HEK293 (cell line): Measurements from ENCODE around the gene ITGA11.

Experiments used
- ZNF274 ChIP-seq, 2 experiments: fragments of 200-500 bp in 1 of 2; fragments of 450-650 bp in 1 of 2; sonication (Bioruptor generic) in 1 of 2; formaldehyde crosslinking in 1 of 2; IDR thresholded peaks; 2 replicates each; pipeline versions ENCODE4 v1.5.1 to v1.6.1; 2014 to 2016; ENCODE audit warnings: borderline replicate concordance in 1 of 2, inconsistent platforms in 1 of 2, low read length in 1 of 2, missing biosample characterization in 1 of 2, missing genetic modification characterization in 1 of 2
- ZNF76 ChIP-seq: fragments of 450-650 bp; formaldehyde crosslinking; IDR thresholded peaks from 2 replicates; pipeline ENCODE4; 2016; ENCODE audit warnings: low read depth, missing biosample characterization, missing genetic modification characterization, borderline replicate concordance
- TF ChIP-seq, protein P1 (sequence below): fragments of 450-650 bp; formaldehyde crosslinking; IDR thresholded peaks from 2 replicates; pipeline ENCODE4 v1.5.1; 2016; ENCODE audit warnings: missing biosample characterization, missing genetic modification characterization
- TF ChIP-seq, protein P2 (sequence below): fragments of 450-650 bp; formaldehyde crosslinking; IDR thresholded peaks from 2 replicates; pipeline ENCODE4 v1.5.1; 2016; ENCODE audit warnings: missing biosample characterization, missing genetic modification characterization, low read depth
- TF ChIP-seq, protein P3 (sequence below): fragments of 450-650 bp; formaldehyde crosslinking; conservative IDR thresholded peaks from 2 replicates; pipeline ENCODE4 v1.5.1; 2016; ENCODE audit warnings: low read depth, missing biosample characterization, missing genetic modification characterization
- TF ChIP-seq, protein P4 (sequence below): IDR thresholded peaks from 2 replicates; pipeline ENCODE4 v1.6.1; 2011; ENCODE audit warnings: mild to moderate bottlenecking, low read depth, low read length, borderline replicate concordance

DNA sequence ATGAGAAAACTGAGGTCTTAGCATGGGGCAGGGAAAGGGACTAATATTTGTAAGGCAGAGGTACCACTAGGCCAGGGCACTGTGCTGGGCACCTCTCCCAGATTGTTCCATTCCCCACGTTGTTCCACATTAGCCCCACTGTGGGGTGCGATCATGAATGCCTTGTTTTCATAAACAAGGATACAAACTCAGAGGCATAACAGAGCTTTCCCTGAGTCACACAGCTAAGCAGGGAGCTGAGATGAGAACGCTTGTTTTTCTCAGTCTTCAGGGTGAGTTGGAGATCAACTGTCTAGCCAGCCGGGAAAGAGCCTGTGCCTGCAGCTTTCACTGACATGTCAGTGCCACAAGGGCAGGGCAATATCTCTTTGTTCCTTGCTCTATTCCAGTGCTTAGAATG lies 47.9 kb upstream of the ITGA11 start:
- TF ChIP-seq, protein P1, sequence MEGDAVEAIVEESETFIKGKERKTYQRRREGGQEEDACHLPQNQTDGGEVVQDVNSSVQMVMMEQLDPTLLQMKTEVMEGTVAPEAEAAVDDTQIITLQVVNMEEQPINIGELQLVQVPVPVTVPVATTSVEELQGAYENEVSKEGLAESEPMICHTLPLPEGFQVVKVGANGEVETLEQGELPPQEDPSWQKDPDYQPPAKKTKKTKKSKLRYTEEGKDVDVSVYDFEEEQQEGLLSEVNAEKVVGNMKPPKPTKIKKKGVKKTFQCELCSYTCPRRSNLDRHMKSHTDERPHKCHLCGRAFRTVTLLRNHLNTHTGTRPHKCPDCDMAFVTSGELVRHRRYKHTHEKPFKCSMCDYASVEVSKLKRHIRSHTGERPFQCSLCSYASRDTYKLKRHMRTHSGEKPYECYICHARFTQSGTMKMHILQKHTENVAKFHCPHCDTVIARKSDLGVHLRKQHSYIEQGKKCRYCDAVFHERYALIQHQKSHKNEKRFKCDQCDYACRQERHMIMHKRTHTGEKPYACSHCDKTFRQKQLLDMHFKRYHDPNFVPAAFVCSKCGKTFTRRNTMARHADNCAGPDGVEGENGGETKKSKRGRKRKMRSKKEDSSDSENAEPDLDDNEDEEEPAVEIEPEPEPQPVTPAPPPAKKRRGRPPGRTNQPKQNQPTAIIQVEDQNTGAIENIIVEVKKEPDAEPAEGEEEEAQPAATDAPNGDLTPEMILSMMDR, result no peak
- TF ChIP-seq, protein P2, sequence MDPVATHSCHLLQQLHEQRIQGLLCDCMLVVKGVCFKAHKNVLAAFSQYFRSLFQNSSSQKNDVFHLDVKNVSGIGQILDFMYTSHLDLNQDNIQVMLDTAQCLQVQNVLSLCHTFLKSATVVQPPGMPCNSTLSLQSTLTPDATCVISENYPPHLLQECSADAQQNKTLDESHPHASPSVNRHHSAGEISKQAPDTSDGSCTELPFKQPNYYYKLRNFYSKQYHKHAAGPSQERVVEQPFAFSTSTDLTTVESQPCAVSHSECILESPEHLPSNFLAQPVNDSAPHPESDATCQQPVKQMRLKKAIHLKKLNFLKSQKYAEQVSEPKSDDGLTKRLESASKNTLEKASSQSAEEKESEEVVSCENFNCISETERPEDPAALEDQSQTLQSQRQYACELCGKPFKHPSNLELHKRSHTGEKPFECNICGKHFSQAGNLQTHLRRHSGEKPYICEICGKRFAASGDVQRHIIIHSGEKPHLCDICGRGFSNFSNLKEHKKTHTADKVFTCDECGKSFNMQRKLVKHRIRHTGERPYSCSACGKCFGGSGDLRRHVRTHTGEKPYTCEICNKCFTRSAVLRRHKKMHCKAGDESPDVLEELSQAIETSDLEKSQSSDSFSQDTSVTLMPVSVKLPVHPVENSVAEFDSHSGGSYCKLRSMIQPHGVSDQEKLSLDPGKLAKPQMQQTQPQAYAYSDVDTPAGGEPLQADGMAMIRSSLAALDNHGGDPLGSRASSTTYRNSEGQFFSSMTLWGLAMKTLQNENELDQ (tag by site-specific recombination), result no peak
- TF ChIP-seq, protein P3, sequence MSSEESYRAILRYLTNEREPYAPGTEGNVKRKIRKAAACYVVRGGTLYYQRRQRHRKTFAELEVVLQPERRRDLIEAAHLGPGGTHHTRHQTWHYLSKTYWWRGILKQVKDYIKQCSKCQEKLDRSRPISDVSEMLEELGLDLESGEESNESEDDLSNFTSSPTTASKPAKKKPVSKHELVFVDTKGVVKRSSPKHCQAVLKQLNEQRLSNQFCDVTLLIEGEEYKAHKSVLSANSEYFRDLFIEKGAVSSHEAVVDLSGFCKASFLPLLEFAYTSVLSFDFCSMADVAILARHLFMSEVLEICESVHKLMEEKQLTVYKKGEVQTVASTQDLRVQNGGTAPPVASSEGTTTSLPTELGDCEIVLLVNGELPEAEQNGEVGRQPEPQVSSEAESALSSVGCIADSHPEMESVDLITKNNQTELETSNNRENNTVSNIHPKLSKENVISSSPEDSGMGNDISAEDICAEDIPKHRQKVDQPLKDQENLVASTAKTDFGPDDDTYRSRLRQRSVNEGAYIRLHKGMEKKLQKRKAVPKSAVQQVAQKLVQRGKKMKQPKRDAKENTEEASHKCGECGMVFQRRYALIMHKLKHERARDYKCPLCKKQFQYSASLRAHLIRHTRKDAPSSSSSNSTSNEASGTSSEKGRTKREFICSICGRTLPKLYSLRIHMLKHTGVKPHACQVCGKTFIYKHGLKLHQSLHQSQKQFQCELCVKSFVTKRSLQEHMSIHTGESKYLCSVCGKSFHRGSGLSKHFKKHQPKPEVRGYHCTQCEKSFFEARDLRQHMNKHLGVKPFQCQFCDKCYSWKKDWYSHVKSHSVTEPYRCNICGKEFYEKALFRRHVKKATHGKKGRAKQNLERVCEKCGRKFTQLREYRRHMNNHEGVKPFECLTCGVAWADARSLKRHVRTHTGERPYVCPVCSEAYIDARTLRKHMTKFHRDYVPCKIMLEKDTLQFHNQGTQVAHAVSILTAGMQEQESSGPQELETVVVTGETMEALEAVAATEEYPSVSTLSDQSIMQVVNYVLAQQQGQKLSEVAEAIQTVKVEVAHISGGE (tag by site-specific recombination), result no peak
- TF ChIP-seq, protein P4, sequence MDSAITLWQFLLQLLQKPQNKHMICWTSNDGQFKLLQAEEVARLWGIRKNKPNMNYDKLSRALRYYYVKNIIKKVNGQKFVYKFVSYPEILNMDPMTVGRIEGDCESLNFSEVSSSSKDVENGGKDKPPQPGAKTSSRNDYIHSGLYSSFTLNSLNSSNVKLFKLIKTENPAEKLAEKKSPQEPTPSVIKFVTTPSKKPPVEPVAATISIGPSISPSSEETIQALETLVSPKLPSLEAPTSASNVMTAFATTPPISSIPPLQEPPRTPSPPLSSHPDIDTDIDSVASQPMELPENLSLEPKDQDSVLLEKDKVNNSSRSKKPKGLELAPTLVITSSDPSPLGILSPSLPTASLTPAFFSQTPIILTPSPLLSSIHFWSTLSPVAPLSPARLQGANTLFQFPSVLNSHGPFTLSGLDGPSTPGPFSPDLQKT, result no peak
- TF ChIP-seq ZNF274 (IDR thresholded peaks at IDR 0.05; ENCODE audit: low read length) (no peak), ZNF274 (tag by site-specific recombination; IDR thresholded peaks at IDR 0.05; ENCODE audit: borderline replicate concordance) (no peak), ZNF76 (tag by site-specific recombination) (no peak)
